HG02885 (cell line): ENCODE results near the gene IL4R.
"Not testable (repeated sequence)": the region's sequence is repeated elsewhere in the genome, so short reads cannot be mapped to it uniquely, and the experiment has no call there.

ENCODE experiments used
- ATAC-seq: cut with Tn5 transposase; IDR thresholded peaks from one replicate; pipeline ENCODE4 v1.9.1; 2021; ENCODE audit warnings: mild to moderate bottlenecking; ENCODE audit not compliant: unreplicated experiment, poor library complexity

Gene IL4R

GRCh38 chr16:27326251-27326650, 12.5 kb downstream of the IL4R start:
- no peak for ATAC-seq

DNA sequence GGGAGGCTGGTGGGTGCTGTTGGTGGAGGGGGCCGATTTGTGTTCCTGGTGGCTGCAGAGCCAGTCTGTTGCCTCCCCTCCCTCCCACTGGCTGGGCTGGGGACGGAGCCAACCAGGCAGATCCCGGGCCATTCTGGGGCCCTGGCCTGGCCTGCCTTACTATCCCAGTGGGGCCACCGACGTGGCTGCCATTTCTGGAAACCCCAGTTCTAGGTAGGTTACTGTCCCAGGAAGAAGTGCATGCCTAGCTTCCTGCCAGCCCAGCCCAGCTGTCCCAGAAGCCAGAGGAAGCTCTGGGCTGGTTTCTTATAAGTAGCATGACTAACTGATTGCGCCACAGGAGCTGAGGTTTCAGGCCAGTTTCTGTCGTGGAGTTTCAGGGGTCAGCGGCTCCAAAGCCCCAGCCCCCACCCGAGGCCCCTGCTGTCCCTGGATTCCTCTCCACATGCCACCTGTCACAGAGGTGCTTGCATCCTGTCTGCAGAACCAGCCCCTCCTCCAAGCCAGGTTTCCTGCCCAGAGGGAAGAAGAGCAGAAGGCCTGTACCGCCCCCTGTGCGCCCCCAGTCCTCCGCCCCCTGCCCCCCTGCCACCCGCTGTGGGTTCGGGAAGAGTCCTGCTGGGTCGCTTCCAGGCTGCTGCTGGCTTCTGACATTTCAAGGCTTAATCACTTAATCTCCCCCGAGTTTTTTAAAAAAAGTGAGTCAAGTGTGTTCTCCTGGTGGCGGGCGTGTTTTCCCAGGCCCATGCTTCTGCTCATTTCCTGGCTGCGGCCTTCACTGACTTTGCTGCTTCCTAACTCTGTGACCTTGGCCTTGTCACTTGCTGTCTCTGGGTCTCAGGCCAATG, 13.2 kb downstream of the IL4R start:
- ATAC-seq = no peak

- ATAC-seq = no peak
These were observed 13.8 kb downstream of the IL4R start for GRCh38 chr16:27327586-27327915.

- no peak for ATAC-seq
These were observed 15.2 kb downstream of the IL4R start for GRCh38 chr16:27328937-27329336.

GRCh38 chr16:27329376-27330079, 15.8 kb downstream of the IL4R start:
- not testable (repeated sequence) for ATAC-seq

DNA sequence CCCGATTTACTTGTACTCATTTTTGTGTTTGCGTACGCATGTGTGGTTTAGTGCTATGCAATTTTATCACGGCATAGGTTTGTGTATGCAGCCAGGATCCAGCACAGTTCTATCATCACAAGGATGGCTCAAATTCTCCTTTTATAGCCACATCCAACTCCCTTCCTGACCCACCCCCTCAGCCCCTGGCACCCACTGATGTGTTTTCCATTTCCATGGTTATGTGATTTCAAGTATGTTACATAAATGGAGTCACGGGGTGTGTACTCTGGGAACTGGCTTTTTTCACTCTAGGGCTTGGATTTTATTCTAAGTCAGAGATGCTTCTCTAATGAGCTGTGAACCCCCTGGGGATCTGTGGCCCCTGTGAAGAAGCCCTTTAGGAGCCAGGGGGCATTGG, 16.8 kb downstream of the IL4R start:
- no peak for ATAC-seq

- ATAC-seq = no peak
These were observed 18.3 kb downstream of the IL4R start for GRCh38 chr16:27332105-27332504.

GRCh38 chr16:27333104-27333503, 19.3 kb downstream of the IL4R start:
- no peak for ATAC-seq

DNA sequence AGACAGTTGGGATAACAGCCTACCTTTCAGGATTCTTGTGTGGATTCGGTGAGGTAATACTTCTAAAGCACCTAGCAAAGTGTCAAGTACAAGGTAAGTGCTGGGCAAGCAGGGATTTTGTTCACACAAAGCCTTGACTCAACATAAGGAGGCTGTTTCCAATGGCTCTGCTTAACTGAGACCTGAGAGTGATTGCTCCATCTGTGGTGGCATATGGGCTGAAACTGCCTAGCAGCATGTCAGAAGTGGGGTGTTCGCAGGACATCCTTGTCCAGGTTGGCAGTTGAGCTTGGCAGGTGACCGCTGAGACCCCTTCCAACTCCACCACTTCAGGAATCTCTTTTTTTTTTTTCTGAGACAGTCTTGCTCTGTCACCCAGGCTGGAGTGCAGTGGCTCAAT, 19.8 kb downstream of the IL4R start:
- ATAC-seq = no peak

DNA sequence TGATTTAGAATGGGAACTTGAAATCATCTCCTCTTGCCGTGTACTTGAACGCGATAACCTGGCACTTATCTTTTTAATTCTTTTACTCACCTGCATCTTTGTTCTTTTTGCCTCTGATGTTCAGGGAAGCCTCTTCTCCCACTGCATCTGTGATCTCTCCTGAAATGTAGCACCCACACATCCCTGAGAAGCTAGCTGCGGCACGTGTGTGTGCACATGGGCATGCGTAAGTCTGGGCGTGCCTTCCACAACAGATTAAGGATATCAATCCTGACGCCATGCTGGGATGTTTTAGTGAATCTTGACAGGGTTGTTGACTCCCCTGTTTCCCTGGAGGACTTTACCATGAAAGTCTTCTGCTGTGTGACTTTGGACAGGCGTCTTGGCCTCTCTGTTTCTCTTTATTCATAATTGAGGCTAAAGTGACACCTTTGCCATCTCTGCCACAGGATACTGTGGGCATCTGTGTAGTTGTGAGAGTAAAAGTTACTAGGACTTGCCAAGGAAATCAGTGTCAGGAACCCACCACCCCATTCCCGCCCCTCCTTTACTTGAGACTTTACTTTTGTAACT, 20.5 kb downstream of the IL4R start:
- ATAC-seq = no peak

- ATAC-seq = no peak
These were observed 21.1 kb downstream of the IL4R start for GRCh38 chr16:27334838-27335237.

GRCh38 chr16:27335349-27336053, 21.7 kb downstream of the IL4R start:
- no peak for ATAC-seq

DNA sequence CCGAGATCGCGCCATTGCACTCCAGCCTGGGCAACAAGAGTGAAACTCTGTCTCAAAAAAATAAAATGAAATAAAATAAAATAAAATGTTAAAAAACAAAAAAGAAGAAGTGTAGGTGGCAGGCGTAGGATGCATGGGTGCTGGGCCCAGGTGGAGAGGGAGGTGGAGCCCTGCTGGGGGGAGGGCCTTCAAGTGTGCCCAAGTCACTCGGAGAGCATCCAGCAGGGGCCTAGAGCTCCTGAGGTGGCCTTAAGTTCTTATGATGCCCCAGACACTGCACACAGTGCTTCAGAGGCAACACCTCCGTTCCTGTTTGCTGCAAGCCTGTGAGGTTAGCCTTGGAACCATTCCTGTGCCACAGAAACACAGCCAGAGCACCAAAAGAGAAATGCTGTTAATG, 23.2 kb downstream of the IL4R start:
- ATAC-seq = no peak

- no peak for ATAC-seq
These were observed 25.4 kb downstream of the IL4R start for GRCh38 chr16:27339180-27339579.

- ATAC-seq = no peak
These were observed 26.9 kb downstream of the IL4R start for GRCh38 chr16:27340654-27341053.

DNA sequence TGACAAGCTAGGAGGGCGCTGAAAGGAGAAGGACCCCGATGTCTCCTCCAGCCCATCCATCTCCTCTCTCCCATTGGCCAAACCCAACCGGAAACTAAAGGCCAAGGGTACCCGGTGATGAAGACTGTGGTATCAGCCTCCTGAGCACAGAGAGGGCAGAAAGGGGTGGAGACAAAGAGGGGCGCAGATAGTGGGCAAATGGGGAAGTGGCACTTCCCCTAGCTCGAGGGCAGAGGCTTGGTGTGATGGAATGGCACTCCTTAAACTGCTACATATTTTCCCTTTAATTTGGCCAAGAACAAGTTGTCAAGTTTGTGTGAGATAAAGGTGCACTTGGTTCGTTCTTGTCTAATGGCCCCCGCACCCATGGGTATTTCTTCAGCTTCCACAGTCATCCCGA, 27.8 kb downstream of the IL4R start:
- ATAC-seq = no peak

DNA sequence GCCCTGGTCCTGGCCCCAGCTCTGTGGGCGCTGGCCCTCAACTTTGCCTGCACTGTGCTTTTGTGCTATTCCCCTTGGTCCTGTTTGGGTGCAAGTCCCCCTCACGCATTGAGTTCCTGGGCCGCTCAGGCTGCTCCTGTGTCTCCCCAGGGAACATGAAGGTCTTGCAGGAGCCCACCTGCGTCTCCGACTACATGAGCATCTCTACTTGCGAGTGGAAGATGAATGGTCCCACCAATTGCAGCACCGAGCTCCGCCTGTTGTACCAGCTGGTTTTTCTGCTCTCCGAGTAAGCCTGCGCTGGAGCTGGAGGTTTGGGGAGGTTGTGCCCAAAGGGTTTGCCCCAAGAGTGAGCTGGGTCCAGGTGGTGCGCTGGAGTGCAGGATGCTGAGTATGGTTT, 28.2 kb downstream of the IL4R start:
- no peak for ATAC-seq

GRCh38 chr16:27344721-27345120, 30.9 kb downstream of the IL4R start:
- ATAC-seq = no peak

DNA sequence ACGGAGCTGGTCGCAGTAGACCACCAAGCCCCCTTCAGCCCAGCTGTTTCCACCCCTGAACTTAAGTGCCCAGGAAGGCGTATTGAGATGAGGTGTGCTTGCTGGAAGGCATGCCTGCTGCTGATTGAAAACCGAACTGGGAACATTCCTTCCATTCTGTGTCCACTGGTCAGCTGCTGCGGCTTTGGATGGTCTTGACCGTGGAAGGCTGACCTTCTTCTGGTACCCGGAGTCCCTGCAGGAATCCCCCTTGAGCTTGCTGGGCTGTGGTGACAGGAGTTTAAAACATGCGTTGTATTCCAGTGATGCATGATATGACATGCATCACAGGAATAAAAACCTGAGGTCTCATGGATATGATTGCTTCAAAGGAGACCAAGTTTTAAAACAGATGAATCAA, 31.4 kb downstream of the IL4R start:
- ATAC-seq = no peak

DNA sequence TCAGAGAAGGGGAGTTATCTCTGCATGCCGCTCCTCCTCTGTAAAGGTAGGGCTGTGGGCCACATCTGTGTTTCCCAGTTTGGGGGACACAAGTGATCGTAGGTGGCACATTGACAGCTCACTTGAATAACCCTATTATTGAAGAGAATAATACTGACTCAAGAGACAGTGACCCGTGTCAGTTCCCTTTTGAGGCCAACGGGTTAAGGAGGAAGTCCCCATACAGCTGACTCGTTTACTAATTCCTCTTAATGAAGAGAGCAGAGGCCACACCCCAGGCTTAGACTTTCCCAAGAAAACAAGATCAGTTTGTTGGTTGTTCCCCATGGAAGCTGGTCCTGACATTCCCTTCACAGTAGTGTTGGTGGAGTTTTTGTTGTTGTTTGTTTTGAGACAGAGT, 33.0 kb downstream of the IL4R start:
- no peak for ATAC-seq
